ENCODE data around the gene LSM14A.
"Not testable (repeated sequence)": the region's sequence is repeated elsewhere in the genome, so short reads cannot be mapped to it uniquely, and the experiment has no call there.

LSM14A gene

GRCh38 chr19:34232566-34233481, 60.5 kb downstream of the LSM14A start:
- DNase-seq, result peak; percentile 24

DNA sequence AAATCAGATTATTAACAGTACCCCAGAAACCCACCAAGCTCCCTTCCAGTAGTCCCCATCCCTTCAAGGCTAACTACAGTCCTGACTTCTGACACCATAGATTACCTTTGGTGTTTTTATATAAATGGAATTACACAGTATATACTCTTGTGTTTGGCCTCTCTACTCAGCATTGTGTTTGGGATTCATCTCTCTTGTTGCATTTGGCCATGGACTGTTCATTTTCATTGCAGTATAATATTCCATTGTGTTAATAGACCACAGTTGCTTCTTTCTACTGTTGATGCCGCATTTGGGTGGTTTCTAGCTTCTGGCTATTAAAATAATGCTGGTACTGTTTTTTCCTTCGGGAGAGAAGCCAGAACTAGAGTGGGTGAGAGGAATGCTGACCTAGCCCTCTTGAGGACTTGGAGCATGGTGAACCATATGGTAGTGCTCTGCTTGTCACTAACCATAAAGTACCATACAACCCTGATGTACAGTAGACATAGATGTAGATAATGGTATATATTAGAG, 63.2 kb downstream of the LSM14A start:
- no peak for DNase-seq

- DNase-seq, result no peak
Measured at GRCh38 chr19:34236035-34236987, 64.0 kb downstream of the LSM14A start.

DNA sequence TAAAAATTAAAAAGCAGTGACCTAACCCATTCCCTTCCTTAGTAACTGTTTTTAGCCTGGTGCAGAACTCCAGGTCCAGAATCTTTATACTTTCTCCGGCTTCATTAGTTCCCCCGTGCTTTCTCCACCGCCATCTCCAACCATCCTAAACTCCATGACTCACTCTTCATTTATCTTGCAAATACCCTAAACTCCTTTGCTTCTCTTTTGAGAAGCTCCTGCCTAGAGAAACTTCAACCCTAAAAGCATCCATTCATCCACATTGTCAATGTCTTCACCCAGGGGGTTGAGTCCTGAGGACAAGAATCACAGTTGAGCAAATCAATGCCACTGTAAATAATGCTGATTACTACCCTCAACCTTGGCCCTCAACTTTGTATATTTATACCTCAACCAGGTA, 65.0 kb downstream of the LSM14A start:
- no peak for DNase-seq

DNA sequence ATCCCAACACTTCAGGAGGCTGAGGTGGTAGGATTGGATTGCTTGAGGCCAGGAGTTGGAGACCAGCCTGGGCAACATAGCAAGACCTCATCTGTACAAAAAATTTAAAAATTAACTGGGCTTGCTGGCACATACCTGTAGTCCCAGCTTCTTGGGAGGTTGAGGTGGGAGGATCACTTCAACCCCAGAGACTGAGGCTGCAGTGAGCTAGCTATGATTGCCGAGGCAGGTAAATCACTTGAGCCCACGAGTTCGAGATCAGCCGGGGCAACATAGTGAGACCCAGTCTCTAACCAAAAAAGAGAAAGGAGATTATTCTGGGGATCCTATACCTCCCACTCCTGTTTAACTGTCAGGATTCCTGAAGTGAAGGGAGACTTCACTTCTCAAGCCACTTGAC, 65.6 kb downstream of the LSM14A start:
- no peak for DNase-seq

DNA sequence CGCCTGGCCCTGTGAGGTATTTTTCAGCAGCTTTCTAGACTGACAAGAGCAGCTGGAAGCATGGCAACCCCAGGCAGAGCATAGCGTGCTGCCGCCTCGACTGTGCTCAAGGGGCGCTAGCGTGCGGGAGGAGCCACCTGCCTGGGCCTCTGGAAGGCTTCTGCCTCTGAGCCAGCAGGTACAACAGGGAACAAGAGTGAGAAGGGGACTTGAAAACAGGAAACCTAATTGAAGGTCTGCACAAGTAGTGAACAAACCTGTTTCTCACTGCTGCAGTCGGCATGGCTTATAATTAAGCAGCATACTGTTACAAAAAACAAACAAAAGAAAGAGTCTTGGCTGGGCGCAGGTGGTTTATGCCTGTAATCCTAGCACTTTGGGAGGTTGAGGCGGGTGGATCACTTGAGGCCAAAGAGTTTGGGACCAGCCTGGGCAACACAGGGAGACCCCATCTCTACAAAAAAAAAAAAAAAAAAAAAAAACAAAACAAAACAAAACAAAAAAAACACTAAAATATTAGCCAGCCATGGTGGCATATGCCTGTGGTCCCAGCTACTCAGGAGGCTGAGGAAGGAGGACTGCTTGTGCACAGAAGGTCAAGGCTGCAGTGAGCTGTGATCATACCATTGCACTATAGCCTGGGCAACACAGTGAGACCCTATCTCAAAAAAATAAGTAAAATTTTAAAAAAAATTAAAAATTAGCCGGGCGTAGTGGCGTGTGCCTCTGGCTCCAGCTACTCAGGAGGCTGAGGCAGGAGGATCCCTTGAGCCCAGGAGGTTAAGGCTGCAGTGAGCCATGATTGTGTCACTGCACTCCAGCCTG, 69.4 kb downstream of the LSM14A start:
- peak; percentile 61 for DNase-seq

GRCh38 chr19:34243138-34243875, 71.0 kb downstream of the LSM14A start:
- DNase-seq, result not testable (repeated sequence)

DNA sequence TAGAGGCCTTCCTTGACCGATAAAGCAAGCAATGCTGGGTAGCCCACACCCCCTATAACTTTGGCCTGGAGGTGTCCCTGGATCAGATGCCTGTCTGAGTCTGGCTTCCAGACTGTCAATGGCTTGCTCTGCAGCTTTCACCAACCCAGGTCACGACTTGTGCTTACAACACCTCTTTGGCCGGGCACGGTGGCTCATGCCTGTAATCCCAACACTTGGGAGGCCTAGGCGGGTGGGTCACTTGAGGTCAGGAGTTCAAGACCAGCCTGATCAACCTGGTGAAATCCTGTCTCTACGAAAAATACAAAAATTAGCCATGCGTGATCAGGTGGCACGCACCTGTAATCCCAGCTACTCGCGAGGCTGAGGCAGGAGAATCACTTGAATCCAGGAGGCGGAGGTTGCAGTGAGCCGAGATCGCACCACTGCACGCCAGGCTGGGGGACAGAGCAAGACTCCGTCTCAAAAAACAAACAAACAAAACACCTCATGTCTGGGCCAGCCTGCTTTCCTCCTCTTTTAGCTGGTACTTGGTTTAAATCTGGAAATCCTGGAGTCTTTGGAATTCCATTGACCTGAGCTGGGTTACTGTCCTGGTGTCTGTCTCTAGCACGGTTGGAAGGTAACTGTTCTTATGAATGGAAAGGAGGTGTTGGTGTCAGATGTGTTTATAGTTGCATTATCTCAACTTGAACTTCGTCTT, 71.7 kb downstream of the LSM14A start:
- no peak for DNase-seq

DNA sequence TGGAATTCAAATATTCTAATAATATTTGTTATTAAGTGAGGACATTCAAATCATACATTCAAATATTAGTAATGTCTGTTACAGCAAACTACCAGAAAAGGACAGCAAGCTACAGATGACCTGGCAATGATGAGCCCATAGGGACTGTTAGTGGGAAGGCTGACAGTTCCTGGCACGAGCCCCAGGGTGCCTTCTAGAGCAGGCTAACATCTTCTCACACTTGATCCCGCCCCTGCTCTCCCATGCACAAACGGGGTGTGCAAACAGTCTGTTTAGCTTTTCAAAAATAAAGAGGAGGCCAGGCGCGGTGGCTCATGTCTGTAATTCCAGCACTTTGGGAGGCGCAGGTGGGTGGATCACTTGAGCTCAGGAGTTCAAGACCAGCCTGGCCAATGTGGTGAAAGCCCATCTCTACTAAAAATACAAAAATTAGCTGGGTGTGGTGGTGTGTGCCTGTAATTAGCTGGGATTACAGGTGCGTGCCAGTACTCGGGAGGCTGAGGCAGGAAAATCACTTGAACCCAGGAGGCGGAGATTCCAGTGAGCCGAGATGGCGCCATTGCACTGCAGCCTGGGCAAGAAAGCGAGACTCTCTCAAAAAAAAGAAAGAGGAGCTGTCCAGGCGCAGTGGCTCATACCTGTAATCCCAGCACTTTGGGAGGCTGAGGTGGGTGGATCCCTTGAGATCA, 72.5 kb downstream of the LSM14A start:
- no peak for DNase-seq

- peak; percentile 28 for DNase-seq
Measured at GRCh38 chr19:34246340-34246739, 74.0 kb downstream of the LSM14A start.

- no peak for DNase-seq
Measured at GRCh38 chr19:34248941-34249340, 76.6 kb downstream of the LSM14A start.

DNA sequence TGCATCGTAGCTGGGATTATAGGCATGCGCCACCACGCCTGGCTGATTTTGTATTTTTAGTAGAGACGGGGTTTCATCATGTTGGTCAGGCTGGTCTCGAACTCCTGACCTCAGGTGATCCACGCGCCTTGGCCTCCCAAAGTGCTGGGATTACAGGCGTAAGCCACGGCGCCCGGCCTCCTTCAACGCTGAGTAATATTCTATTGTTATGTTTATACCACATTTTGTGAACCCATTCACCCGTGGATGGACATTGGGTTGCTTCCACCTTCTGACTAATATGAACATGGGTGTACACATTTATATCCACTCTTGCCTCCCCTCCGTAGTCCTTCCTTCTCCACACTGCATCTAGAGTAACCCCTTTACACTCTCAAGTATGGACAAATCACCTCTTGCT, 80.9 kb downstream of the LSM14A start:
- DNase-seq, result not testable (repeated sequence)

- not testable (repeated sequence) for DNase-seq
Measured at GRCh38 chr19:34253681-34254045, 81.4 kb downstream of the LSM14A start.

- peak; percentile 94 for DNase-seq
Measured at GRCh38 chr19:34254046-34254697, 81.9 kb downstream of the LSM14A start, which contains the start of gene GARRE1. Gene GARRE1, plus strand, starts transcription at chr19:34254554. Its CDS starts 45,920 bp downstream, at chr19:34300474.

DNA sequence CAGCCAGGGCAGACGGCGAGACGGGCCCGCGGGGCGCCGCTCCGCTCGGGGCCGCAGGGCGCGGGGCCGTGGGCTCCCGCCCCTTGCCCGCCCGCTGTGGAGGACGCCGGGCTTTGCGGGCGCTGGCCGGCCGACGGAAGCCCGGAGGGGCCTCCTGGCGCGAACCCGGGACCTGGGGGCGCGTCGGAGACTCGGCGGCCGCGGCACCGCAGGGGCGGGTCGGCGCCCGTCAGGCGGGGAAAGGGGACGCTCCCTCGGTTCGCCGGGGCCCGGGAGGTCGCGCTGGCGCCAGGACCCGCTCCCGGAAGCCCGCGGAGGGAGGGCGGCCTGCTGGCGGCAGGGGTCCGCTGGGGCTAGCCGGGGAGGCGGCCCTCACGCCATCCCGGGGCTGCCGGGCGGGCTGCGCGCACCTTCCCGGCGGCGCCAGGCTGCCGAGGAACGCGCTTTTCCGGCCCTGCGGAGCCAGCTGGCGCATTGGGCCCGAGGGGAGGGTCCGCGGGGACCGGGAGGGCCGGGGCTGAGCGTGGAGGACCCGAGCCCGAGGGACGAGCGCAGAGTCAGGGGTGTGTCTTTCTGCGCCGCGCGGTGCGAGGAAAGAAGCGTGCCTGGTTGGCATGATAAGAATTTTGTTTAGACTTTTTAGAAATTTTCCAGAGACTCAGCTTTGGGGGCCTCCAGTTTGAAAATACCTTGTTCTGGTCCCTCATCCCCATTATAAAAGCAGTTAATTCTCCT, 82.6 kb downstream of the LSM14A start:
- peak; percentile 74 for DNase-seq

DNA sequence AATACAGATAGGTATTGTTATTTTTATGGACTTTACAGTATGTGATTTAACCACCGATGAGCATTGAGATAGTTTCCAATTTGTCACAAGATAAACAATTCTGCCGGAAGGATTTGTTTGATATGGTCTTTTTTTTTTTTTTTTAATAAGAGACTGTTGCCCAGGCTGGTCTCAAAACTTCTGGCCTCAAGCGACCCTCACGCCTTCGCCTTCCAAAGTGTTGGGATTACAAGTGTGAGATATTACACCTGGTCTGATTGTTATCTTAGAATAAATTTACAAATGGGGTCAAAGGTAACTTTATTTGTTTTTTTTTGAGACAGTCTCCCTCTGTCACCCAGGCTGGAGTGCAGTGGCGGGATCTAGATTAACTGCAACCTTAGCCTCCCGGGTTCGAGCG, 83.2 kb downstream of the LSM14A start:
- DNase-seq, result no peak

GRCh38 chr19:34256835-34257558, 84.7 kb downstream of the LSM14A start:
- no peak for DNase-seq

GRCh38 chr19:34257559-34257924, 85.2 kb downstream of the LSM14A start:
- DNase-seq, result no peak

Data from eye (tissue), 1 donor.